ENCODE data around the gene TMEM9.

- no peak for TF ChIP-seq POLR2A (IDR thresholded peaks at IDR 0.05; ENCODE audit: low read depth, low read length)
- no peak for TF ChIP-seq SPI1 (IDR thresholded peaks at IDR 0.05; ENCODE audit: low read depth, low read length)
- TF ChIP-seq POLR2AphosphoS5 (IDR thresholded peaks at IDR 0.05; ENCODE audit: low read depth, low read length) = no peak
Measured at GRCh38 chr1:201088901-201089525, 65.3 kb downstream of the TMEM9 start.
